Renal pelvis (tissue), 4 donors: ENCODE data around the gene HOXB5. TPM values are rescaled to one million over a fixed set of nuclear protein-coding genes. Genes with fewer than 3 reads are reported as not detected.
A peak's percentile ranks its signal among the peaks of the same experiment; 100 is the strongest.

Experiments
- DNase-seq: peaks from one replicate; pipeline ENCODE4 v3.0.0-alpha.2; 2013
- polyA plus RNA-seq, 3 donors: library from polyadenylated mRNA; unstranded; fragments of 120-200 nt; gene quantifications; one replicate each; pipeline ENCODE4 v1.2.1, GENCODE V29; 2013; ENCODE audit not compliant: insufficient read length in 3 of 3

HOXB5 gene
- polyA plus RNA-seq, 3 donors, result 36.1 to 48.2 (median 47.4) TPM

DNA sequence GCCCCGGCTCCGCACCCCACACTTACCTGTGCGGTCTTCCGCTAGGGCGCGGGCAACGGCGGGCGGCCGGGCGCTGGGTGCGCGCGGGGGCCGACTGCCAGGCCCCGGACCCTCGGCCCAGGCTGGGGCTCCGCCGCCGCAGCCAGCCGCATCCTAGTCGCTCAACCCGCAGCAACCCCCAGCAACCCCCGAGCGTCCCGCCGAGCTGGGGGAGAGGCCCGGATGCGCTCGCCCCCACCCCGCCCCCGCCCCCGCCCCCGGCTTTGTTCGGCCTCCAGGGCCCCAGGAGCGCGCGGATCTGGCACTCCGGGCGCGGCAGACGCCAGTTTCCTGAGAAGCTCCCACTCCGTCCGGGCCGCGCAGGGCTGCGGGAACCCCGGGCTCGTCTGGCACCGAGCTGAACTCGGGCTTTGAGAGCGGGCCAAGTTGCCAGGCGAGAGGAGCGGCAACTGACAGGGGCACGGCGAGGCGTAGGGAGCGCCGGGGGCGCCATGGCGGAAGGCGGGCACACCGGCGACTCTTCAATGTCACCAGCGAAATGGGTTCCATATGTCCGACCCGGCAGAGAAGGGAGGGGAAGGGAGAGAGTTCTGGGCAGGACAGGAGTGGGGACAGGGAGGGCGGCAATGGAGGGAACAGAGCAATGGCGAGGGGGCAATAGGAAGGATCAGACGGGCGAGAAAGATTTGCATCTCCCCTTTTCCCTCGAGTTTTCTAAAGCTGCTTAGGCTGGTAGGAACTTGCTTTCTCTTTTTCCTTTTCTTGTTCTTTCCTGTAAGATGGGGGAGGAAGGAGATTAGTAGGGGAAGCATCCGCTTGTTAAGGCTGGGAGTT lies 29.2 kb downstream of the HOXB5 start:
- no peak for DNase-seq

DNA sequence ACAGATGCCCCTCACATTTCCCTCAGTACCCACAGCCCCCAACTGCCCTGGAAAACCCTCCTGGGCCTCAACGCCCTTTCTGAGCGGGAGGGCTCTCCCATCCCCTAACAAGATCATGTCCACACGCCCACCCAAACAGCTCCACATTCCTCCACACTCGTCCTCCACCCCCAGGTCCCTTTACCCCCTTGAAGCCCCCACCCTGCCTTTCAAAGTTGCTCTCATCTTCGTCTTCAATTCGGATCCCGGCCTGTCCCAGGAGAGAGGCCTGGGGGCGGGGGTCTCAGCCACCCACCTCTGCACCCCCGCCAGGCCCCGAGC lies 29.8 kb downstream of the HOXB5 start:
- no peak for DNase-seq

DNA sequence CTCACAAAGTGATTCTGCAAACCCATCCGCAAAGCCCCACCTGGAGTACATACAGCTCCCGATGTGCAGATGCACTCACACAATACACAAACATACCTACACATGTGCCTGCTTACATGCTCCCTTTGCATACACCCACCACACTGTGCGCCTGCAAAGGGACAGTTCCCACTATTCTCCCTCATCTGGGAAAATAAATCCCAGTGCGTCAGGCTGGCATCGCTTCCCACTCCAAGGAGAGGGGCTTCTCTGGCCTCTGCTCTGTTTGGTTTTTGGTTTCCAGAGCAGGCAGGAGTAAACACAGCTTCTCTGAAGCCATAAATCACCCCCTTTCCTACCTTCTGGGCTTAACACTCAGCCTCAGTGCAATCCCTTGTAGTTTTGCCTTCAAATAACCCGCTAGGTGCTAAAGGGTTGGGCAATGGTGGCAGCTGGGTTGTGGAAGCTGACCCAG lies 30.2 kb downstream of the HOXB5 start:
- DNase-seq, result no peak

DNA sequence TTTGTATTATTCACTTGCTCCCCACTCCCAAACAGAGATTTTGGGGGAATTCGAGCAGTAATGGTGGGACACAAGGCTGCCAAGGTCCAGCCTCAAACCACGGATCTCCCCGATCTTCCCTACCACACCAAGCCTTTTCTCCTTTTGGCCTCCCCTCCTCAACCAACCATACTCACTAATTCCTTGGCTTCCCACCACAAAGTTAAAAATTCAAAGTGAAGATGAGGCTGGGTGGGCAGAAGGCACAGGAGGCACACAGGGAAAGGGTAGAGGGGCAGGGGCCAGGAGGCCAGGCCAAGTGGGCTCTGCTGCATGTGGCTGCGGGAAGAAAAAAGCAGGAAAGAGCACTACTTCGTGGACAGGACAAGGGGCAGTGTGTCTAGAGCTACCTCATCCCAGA lies 30.6 kb downstream of the HOXB5 start:
- DNase-seq, result no peak

DNA sequence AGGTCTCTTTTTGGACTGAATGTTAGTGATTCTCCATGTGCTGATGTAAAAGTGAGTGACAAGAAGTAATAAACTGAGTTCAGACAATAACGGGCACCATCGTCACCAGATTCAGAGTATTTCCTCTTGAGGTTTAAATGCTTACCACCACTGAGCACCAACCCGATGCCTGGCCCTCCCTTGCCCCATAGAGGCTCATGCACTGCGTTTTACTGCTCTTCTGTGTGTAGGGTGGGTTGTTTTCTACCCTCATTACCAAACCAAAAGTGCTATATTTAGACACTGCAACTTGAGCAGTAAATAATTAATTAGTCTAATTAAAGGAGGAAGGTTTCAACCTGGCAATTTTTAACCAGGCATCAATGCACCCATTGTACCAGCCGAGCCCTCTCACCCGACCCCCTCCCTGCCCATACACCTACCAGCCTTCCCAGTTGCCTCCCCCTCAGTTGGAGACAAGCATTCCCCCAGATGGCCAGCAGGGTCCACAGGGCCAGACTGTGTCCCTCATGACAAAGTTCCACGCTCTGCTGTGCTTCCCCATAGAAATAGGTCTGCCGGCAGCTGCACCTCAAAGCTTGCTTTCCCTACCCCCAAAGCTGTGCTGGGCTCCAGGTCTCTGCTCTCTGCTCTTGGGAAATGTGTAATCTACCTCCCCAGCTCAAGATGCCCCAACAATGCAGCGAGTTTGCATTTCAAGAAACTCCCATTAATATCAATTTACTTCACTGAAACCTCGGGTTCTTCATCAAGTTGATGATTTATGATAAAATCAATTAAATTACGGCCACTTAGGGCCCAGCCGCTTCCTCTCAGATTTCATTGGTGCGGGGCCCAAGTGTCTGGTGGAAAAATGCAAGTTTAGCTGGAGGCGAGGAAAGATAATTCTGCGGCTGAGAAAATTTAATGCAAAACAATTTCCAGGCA lies 31.4 kb downstream of the HOXB5 start:
- DNase-seq, result no peak

DNA sequence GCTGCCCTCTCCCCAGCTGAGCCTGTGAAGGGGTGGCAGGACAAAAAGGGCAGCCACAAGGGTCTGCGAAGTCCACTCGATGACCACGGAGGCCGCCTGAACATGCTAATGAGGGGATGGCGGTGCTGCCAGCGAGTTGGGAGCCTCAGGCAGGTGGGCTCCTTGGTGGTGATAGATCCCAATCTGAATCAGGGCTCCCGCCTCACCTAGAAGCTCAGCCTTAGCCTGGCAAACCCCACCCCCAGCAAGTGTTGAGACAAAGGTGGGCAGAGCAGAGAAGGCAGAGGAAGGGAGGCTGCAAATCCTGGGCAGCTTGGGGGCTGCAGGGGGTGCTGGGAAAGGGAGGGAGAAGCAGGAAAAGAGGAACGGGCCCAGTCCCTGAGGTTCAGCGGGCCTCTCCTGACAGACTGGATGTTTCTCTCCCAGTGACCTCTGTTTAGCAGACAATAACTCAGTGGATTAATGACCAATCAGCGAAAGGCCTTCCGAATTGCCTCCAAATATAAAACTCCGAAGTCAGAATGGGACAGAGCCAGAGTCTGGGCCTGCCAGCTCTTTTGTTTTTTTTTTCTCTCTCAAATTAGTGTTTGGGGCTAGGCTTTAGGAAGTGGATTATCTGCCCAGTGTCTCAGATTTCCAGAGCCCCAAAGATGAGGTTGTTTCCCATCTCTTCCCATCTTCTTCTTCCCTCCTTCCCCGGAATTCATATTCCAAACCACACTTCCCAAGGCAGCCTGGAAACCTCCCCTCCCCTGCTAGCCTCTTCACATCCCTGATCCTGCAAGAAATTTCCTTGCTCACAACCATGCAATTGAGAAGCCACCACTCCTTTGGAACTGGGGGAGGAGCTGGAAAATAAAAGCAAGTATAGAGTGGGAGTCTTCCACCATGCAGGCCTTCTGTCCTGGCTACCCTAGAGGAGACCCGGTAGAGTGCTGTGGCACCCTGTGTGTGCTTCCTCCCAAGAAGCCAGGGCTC lies 33.5 kb downstream of the HOXB5 start:
- DNase-seq, result no peak

DNA sequence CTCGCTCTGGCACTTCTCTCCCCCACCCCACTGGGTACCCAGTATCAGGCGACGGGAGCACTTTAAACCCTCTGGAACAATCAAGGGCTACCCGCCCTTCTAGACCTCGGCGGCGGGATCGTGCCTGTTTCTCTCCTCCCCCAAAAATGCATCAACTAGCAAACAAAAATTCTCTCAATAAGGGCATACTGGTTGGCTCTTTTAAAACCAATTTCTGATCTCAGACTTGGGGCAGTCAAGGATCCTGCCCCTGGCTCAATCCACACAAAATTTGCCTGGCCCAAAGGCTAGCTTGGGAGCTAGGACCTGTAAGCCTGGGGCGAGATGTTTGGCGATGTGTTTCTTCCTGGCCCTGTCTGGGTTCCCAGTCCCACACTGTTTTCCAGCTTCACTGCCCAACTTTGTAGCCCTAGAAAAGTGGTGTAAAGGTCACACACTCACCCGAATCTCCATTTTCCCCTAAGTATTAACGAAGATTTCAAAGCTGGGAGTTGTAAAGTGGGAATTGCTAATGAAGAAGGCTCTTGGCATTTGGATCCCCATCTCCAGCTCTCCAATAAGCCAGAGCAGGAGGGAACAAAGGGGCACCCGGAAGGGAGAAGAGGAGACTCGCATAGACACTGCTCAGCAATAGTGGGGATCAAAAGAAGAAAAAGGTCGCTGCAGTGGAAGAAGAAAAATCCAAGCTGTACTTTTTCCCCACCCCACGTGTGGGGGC lies 34.3 kb downstream of the HOXB5 start:
- no peak for DNase-seq

DNA sequence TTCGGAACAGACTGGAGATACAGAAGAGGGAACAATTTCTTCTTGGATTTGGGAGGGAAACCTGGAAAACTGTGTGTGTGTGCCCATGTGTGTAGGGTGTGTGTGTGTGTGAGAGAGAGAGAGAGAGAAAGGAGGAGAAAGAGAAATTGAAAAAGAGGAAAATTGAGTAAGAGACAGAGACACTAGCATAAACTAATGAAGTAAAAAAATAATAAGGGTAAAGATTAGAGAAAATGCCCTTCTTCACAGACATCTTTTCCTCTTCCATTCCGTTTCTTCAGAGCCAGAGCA lies 34.8 kb downstream of the HOXB5 start:
- no peak for DNase-seq

DNA sequence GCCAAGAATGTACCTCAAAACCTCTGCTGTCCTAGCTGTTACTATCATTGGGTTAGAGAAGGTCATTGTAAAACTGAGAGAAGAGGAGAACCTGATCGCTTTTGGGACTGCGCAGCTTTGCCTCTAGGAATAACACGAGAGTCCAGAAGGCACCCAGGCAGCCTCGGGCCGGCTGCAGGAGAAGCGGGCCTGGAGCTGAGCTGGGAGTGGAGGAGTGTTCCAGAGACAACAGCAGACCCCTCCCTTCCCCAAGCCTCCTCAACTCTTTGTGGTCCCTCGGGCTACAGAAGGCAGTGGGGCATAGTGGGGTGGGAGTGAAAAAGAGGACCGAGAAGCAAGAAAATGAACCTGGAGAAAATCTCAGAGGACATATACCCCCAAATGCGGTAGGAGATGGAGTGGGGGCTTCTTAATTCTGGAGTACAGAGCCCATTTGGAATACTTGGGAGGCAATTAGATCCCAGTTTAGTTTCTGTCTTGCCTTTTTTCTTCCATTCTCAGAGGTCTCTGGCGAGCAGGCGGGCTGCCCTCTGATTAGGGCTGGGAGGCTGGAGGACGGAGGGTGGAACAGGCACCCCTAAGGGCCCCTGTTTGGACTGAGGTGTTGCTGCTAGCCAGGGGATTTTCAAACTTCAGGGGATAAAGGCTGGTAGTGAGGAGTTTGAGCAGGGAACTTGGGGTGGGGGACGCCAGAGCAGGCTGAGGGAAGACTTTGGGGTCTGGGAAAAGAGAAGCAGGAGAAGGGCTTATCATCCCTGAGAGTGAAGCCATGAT lies 35.3 kb downstream of the HOXB5 start:
- DNase-seq, result no peak

DNA sequence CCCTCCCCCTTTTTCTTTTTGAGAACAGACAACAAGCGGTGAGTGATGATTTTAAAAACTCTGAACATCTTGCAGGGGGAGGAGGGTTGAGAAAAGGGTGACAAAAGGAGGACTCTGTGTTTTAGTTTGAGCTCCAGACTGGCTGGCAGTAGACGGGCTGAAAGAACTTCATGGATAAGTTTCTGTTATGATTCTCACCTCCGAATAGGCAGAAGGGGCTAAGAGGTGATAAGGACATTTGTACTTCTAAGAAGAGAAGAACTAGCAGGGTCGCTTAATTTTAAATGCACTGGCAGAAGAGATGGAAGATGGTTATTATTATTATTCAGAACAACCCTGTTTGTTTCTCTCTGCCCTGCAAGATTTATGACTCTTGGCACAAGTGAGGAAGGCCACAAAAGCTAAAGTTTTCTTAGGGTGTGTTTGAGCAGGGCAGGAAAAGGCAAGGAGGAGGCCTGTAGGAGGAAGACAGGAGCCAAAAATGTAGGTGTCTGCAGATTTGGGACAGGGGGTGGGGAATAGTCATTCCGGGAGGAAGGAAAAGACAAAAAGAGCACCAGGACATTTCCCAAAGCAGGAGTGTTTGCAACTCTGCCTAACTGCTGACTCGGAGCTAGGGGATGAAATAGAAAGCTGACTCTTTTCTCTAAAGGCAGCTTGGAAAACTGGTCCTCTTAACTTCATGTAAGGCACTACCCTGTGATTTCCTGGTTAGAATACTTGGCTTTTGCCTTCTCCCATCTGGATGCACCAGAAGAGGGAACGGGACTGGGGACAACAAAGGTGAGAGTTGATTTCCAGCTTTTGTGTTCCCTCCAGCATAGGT lies 36.8 kb downstream of the HOXB5 start:
- no peak for DNase-seq

DNA sequence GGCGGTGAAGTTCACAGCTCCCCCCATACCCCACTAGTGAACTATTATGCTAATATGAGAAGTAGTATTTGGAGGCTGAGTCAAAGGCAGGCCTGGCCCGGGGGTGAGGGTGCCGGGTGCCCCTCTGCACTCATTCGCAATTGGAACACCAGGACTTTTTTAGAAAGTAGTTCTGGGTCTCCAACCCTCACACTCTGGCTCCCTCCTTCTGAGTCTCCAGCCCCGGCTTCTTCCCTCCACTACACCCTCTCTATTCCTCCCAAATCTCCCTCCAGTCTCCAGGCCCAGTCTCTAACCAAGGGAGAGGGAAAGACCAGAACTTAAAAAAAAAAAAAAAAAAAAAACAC lies 37.4 kb downstream of the HOXB5 start:
- DNase-seq, result no peak

DNA sequence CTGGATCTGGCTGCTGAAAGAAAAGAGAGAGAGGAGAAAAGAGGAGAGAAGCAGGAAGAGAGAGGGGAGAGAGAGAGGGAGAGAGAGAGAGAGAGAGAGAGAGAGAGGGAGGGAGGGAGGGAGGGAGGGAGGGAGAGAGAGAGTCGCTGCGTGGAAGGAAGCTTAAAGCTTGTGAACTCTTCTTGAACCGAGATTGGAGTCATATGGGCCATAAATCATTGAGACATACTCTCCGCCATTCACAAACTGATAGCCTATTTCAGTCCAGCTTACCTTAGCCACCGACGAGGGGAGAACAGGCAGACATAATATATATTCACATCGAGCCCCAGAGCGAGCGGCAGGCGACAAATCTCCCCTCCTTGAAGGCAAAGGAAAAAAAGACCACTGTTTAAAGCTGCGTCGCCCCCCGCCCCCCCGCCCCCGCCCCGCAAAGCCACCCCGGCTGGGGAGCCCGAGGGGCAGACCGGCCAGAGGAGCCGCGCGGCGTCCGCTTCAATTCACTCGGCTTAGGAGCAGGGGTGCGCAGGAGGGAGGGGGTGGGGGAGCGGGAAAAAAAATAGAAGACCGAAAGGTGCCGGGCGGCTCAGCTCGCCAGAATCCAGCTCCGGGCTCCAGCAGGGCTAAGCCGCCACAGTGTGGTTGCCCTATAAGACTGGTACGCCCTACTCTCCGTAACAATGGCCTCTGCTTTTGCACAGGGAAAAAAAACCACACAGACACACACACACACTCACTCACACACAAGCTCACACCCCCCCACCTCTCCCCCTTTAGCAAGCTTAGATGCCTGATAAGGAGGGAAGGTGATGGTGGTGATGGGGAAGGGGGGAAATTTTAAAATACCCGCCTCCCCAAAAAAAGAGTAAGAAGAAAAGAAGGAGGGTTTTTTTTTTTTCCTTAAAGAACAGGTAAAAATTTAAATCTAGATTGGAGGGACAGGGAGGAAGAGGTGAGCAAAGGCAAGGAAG lies 38.0 kb downstream of the HOXB5 start:
- peak; percentile 97 for DNase-seq

DNA sequence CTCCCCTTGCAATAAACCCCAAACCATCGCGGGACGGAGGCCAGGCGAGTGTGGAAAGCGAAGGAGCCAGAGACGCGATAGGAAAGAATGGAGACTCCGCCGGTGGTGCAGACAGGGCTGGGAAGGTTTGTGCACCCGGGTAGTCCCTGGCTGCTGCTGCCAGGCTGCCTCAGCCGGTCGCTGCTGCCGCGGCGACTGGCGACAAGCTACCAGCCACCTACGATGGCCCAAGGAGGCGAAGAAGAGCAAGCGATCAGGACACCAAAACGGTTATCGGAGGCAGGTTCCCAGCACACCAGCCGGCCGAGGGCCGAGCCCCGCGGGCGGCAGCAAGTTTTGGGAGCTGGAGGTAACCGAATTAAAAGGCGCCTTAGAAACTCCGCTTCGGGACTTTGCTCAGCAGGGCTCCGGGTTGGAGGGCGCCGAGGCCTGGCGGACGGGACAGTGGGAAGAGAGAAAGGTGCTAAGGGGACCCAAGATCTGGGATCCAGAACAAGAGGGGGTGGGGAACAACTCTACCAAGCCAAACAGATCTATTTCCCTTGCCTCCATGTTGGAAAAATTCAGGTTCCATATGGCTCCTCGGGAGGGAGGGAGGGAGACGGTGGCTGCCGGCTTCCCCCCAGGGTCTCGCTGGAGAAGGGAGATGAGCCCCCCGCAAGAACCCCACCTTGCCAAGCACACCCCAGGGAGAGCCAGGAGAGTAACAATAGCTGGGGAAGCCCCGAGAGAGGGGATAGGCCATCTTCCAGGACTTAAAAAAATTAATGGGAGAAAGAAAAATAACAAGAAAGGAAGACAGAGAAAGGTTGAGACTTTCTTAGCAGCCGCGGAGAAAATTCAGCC lies 38.9 kb downstream of the HOXB5 start:
- DNase-seq, result no peak

DNA sequence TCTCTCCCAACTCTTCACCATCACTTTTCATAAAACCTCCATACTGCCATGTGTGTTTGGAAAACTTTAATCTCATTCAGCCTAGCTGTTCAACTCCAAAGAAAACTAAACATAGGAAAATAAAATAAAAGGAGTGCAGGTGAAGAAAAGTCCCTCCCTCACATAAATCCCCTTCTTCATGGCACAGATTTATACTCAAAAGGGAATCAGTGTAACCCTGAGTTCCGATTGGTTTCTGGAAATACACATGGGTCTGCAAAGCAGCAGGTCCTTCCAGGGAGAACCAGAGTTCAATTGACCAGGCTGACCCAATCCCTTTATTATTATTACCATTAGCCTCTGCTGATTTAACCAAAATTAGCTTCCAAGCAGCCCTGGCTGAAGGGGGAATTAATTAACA lies 39.8 kb downstream of the HOXB5 start:
- no peak for DNase-seq

DNA sequence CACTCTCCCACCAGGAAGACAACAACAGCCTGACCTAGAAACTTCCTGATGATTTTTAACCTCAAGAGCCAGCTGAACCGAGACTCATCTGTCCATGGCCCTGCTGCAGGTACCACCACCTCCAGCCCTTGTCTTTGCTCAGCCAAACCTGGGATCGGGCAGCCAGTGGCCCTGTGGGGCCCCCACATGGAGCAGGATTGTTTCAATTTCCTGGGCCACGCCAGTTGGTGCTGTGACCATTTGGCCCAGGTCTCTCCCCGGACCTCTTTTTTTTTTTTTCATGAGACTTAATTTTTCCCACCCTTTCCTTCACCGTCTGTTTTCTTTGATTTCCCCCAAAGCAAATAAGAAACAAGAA lies 40.4 kb downstream of the HOXB5 start:
- DNase-seq, result no peak

DNA sequence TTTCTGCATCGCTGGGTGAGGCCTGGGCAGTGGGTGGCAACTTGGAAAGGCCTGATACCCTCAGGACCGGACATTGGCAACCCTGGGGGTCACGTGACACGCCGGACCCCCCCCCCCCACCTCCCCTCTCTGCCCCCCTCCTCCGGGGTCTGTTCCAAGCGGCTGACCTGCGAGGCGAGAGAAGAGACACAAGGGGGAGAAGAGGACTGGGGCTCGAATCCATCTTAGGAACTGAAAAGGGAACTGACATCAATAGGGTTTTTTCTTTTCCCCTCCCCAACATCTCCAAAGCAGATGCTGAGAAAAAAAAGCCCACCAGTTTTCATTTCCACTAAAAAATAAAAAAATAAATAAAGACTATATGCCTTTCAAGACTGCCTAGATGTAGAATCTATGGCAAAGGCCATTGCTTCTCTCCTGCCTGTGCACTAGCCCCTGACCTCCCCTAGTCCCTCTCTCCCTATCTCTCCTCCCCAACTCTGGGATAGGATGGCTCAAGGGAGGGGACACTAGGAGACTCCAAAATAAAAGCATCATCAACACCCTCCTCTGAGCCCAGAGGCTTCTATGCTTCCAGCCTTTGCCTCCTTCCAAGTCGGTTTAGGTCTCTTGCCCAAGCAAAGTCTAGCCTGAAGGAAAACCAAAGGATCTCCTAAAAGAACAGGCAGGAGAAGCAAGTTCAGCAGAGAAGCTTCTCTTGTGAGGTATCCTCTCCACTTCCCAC lies 41.0 kb downstream of the HOXB5 start:
- no peak for DNase-seq
